GM19099 (cell line): ENCODE measurements around the gene NARF.

Source experiments
- POLR2A ChIP-seq: IDR thresholded peaks from 3 replicates; pipeline ENCODE4 v1.6.1; 2011; ENCODE audit warnings: low read depth; ENCODE audit not compliant: insufficient read length; ENCODE audit errors: extremely low read depth

Gene NARF

GRCh38 chr17:82525712-82526111, 67.2 kb downstream of the NARF start:
- TF ChIP-seq POLR2A: no peak

GRCh38 chr17:82527898-82528297, 69.4 kb downstream of the NARF start:
- no peak for TF ChIP-seq POLR2A

GRCh38 chr17:82528484-82529265, 70.1 kb downstream of the NARF start:
- no peak for TF ChIP-seq POLR2A

GRCh38 chr17:82529914-82530300, 71.4 kb downstream of the NARF start:
- no peak for TF ChIP-seq POLR2A

GRCh38 chr17:82531431-82531881, 72.9 kb downstream of the NARF start:
- TF ChIP-seq POLR2A: no peak

- TF ChIP-seq POLR2A: no peak
These were observed 75.9 kb downstream of the NARF start for GRCh38 chr17:82534401-82534812.

GRCh38 chr17:82536512-82537201, 78.1 kb downstream of the NARF start:
- TF ChIP-seq POLR2A: no peak
